ENCODE results near the gene ALG3. TPM values are rescaled to one million over a fixed set of nuclear protein-coding genes. Genes with fewer than 3 reads are reported as not detected.

ALG3 gene
- total and polyA plus RNA-seq, 2 experiments from 2014 or later = 52.7 to 94.2 TPM

DNA sequence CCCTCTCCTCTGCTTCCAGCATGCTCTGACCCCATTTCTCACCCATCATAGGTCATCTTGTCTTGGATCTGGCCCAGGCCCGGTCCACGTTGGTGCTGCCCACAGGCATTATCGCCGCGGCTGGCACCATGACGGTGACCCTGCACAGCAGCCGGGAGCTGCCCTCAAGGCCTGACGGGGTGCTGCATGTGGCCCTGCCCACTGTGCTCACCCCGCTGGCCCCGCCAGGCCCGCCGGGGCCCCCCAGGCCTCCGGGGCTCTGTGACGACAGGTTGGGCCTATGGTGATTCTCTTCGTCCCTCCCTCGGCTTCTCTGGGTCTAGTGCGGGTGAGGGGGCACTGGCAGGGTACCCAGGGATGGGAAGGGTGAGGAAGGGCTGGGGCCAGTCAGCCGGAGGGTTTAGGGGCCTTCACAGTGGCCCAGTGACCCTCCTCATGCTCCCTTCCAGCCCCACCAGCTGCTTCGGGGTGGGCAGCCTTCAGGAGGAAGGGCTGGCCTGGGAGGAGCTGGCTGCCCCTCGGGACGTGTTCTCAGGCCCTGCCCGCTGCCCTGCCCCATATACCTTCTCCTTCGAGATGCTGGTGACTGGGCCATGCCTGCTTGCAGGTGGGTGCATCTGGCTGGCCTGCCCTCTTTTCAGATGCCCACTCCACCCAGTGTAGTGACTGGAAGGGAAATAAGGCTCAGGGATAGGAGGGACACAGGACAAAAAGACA is 15.5 kb downstream of the ALG3 start:
- no peak overlapping the region for H3K4me3 ChIP-seq
- H3K36me3 ChIP-seq (ENCODE audit: low read depth) = no peaks in the 10 kb centered on the region
- WGBS, 2 experiments (ENCODE audit: low coverage in 1 of 2, low lambda C conversion rate in 2 of 2, missing lambda C conversion rate in 2 of 2) = 82 to 83% methylated on average over 22 of the region's 23 CpGs
- no peak overlapping the region for H3K4me2 ChIP-seq (ENCODE audit: unreplicated experiment)
- no peak overlapping the region for H3K27ac ChIP-seq
- peaks cover 33% of the 10 kb centered on the region for H3K27me3 ChIP-seq (replicated peaks; ENCODE audit: insufficient read depth)
- no peak overlapping the region for H3K9ac ChIP-seq
- in situ Hi-C loops (cut with MboI) = no loop called here
- H2AFZ ChIP-seq = no peak overlapping the region
- H3K9me2 ChIP-seq (ENCODE audit: insufficient read depth) = no peaks in the 10 kb centered on the region
- no peak for DNase-seq
- H3K79me2 ChIP-seq (ENCODE audit: insufficient read depth) = no peaks in the 10 kb centered on the region
- H3K9me3 ChIP-seq (ENCODE audit: low read depth) = no peaks in the 10 kb centered on the region
- TF ChIP-seq EZH2phosphoT487 (IDR thresholded peaks at IDR 0.05; ENCODE audit: insufficient read depth, low read depth) = no peak
- no peak for TF ChIP-seq EZH2 (IDR thresholded peaks at IDR 0.05; ENCODE audit: insufficient read depth, poor library complexity, severe bottlenecking)
- no peaks in the 10 kb centered on the region for H3F3A ChIP-seq (ENCODE audit: insufficient read depth)
- H4K20me1 ChIP-seq (ENCODE audit: insufficient read depth) = no peaks in the 10 kb centered on the region
- H3K4me1 ChIP-seq (ENCODE audit: insufficient read depth) = no peaks in the 10 kb centered on the region

DNA sequence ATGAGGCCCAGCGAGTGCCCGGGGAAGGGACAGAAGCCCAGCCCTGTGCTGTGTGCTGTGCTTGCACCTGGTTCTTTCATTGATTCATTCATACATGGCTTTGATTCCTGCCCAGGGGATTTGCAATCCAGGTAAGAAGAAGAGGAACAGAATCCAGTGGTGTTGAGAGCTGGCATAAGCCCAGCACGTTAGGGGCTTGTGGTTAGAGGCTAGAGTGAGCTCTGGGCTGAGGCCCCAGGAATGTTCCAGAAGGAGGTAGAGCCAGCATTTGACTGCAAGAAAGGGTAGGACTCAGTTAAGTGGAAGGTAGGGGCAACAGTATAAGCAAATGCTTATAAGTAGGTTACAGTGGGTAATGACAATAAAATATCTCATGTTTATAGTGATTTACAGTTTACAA is 17.1 kb downstream of the ALG3 start:
- no peaks in the 10 kb centered on the region for H4K20me1 ChIP-seq (ENCODE audit: insufficient read depth)
- H3K4me1 ChIP-seq (ENCODE audit: insufficient read depth) = no peaks in the 10 kb centered on the region
- H3K4me2 ChIP-seq (ENCODE audit: unreplicated experiment) = no peak overlapping the region
- peaks cover 39% of the 10 kb centered on the region for H3K27me3 ChIP-seq (replicated peaks; ENCODE audit: insufficient read depth)
- no peak overlapping the region for H2AFZ ChIP-seq
- no peaks in the 10 kb centered on the region for H3K9me3 ChIP-seq (ENCODE audit: low read depth)
- H3K9ac ChIP-seq = no peak overlapping the region
- H3F3A ChIP-seq (ENCODE audit: insufficient read depth) = no peaks in the 10 kb centered on the region
- no peaks in the 10 kb centered on the region for H3K9me2 ChIP-seq (ENCODE audit: insufficient read depth)
- no peaks in the 10 kb centered on the region for H3K36me3 ChIP-seq (ENCODE audit: low read depth)
- no peak overlapping the region for H3K4me3 ChIP-seq
- DNase-seq = no peak
- 0 to 49% methylated on average over 1 to 3 of the region's 3 CpGs for WGBS, 2 experiments (ENCODE audit: low coverage in 1 of 2, low lambda C conversion rate in 2 of 2, missing lambda C conversion rate in 2 of 2)
- no peaks in the 10 kb centered on the region for H3K79me2 ChIP-seq (ENCODE audit: insufficient read depth)
- TF ChIP-seq EZH2phosphoT487 (IDR thresholded peaks at IDR 0.05; ENCODE audit: insufficient read depth, low read depth) = no peak
- no peak for TF ChIP-seq EZH2 (IDR thresholded peaks at IDR 0.05; ENCODE audit: insufficient read depth, poor library complexity, severe bottlenecking)
- H3K27ac ChIP-seq = no peak overlapping the region
- in situ Hi-C loops (cut with MboI) = no loop called here

DNA sequence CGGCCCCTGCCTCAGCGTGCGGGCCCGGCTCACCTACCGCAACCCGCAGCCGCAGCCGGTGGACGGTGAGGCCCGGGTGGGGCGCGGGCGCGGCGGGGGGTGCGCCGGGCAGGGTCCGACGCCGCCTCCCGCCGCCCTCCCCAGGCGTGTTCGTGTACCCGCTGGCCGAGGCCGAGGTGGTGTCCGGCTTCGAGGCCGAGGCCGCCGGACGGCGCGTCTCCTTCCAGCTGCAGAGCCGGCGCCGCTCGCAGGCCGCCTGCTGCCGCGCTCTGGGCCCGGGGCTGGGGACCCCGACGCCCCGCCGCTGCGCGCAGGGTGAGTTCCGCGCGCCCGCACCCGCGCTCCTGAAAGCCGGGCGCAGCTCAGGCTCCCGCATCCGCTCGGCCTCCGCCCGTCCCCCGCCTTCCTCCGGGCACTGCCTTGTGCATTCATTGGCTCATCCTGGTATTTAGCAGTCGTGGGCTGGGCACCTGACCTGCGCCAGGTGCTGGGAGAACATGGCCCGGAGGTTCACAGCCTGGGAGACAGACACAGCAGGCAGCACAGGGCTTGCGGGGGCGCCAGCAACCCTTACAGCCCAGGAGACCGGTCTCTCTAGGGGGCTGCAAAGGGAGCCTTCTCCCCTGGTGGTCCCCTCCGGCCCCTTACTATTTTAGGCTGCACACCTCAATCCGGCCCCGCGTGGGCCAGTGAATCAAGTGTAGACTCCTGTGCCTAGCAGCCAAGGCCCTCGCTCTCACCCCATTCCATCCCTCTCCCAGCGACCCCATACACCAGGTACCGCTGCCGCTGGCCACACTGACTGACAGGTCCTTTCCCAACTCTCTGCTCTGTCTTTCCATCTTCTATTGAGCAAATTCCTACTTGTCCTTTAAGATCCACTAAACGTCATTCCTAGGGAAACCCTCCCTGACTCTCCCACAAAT is 17.9 kb downstream of the ALG3 start:
- Histone ChIP-seq H2AFZ (no peak overlapping the region), H3K4me2 (ENCODE audit: unreplicated experiment) (peak overlapping the region; percentile 61), H3K27ac (no peak overlapping the region), H3K4me1 (ENCODE audit: insufficient read depth) (no peaks in the 10 kb centered on the region), H3K4me3 (peak overlapping the region; percentile 64), H3F3A (ENCODE audit: insufficient read depth) (no peaks in the 10 kb centered on the region), H3K9ac (no peak overlapping the region), H3K9me2 (ENCODE audit: insufficient read depth) (no peaks in the 10 kb centered on the region), H3K79me2 (ENCODE audit: insufficient read depth) (no peaks in the 10 kb centered on the region), H3K9me3 (ENCODE audit: low read depth) (no peaks in the 10 kb centered on the region), H3K27me3 (replicated peaks; ENCODE audit: insufficient read depth) (peaks cover 43% of the 10 kb centered on the region), H3K36me3 (ENCODE audit: low read depth) (no peaks in the 10 kb centered on the region), H4K20me1 (ENCODE audit: insufficient read depth) (no peaks in the 10 kb centered on the region)
- WGBS, 2 experiments (ENCODE audit: low coverage in 1 of 2, low lambda C conversion rate in 2 of 2, missing lambda C conversion rate in 2 of 2) = 8% methylated on average over 59 to 70 of the region's 79 CpGs
- 0 out of 2 replicates have a peak, but pooled peaks have one; percentile 1 for TF ChIP-seq EZH2phosphoT487 (IDR thresholded peaks at IDR 0.05; ENCODE audit: insufficient read depth, low read depth)
- TF ChIP-seq EZH2 (IDR thresholded peaks at IDR 0.05; ENCODE audit: insufficient read depth, poor library complexity, severe bottlenecking) = peak; percentile 67
- in situ Hi-C loops (cut with MboI) = no loop called here
- DNase-seq = peak; percentile 23

DNA sequence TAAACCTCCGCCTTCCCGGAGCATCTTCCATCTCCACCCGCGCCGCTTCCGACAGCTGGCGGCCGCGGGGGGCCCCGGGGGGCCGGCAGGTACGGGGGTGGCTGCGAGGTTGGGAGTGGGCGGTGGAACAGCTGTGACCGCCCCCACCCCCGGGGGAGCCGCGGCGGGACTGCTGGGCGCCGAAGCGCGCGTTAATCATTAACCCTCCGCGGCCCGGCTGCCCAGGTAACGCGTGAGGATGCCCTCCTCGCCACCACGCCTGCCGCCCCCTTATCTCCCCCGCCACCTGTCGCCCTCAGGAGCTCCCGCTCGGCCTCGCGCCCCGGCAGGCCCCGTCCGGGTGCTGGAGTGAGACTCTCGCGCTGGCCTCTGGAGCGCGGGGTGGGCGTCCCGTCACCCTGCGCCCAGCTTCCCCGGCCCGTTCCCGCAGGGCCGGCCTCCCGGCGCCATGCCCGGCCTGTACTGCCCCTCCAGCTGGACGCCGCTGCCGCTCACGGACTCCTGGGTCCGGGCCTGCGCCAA is 18.6 kb downstream of the ALG3 start:
- no peaks in the 10 kb centered on the region for H3K4me1 ChIP-seq (ENCODE audit: insufficient read depth)
- H3K36me3 ChIP-seq (ENCODE audit: low read depth) = no peaks in the 10 kb centered on the region
- H3K9ac ChIP-seq = no peak overlapping the region
- H3F3A ChIP-seq (ENCODE audit: insufficient read depth) = no peaks in the 10 kb centered on the region
- no peak overlapping the region for H3K27ac ChIP-seq
- H3K9me3 ChIP-seq (ENCODE audit: low read depth) = no peaks in the 10 kb centered on the region
- WGBS, 2 experiments (ENCODE audit: low coverage in 1 of 2, low lambda C conversion rate in 2 of 2, missing lambda C conversion rate in 2 of 2) = 1% methylated on average over 15 to 31 of the region's 61 CpGs
- peak; percentile 20 for DNase-seq
- H3K79me2 ChIP-seq (ENCODE audit: insufficient read depth) = no peaks in the 10 kb centered on the region
- H3K4me3 ChIP-seq = peak overlapping the region; percentile 64
- no peaks in the 10 kb centered on the region for H4K20me1 ChIP-seq (ENCODE audit: insufficient read depth)
- no peak for TF ChIP-seq EZH2phosphoT487 (IDR thresholded peaks at IDR 0.05; ENCODE audit: insufficient read depth, low read depth)
- no peak for TF ChIP-seq EZH2 (IDR thresholded peaks at IDR 0.05; ENCODE audit: insufficient read depth, poor library complexity, severe bottlenecking)
- peak overlapping the region; percentile 61 for H3K4me2 ChIP-seq (ENCODE audit: unreplicated experiment)
- in situ Hi-C loops (cut with MboI) = no loop called here
- H2AFZ ChIP-seq = 0 out of 2 replicates have a peak overlapping the region, but pooled peaks have one; percentile 38
- H3K27me3 ChIP-seq (replicated peaks; ENCODE audit: insufficient read depth) = peaks cover 47% of the 10 kb centered on the region
- no peaks in the 10 kb centered on the region for H3K9me2 ChIP-seq (ENCODE audit: insufficient read depth)

Data from GM23248 (cell line).